ENCODE data around the gene ITGB6.

ITGB6 gene

GRCh38 chr2:160050147-160050546 is 149.9 kb downstream of the ITGB6 start:
- DNase-seq (ENCODE audit: low read depth) = no peak
